GM19238 (cell line): ENCODE results near the gene XIRP2.
"Not testable (repeated sequence)": the region's sequence is repeated elsewhere in the genome, so short reads cannot be mapped to it uniquely, and the experiment has no call there.

ENCODE experiments used
- DNase-seq: peaks from one replicate; pipeline ENCODE4 v3.0.0; 2011; ENCODE audit warnings: low spot score; ENCODE audit not compliant: insufficient read length

Gene XIRP2

GRCh38 chr2:167190053-167190452 lies 301.8 kb downstream of the XIRP2 start:
- no peak for DNase-seq

- no peak for DNase-seq
These were observed 303.3 kb downstream of the XIRP2 start for GRCh38 chr2:167191588-167191987.

- DNase-seq, result no peak
These were observed 304.6 kb downstream of the XIRP2 start for GRCh38 chr2:167192833-167193232.

DNA sequence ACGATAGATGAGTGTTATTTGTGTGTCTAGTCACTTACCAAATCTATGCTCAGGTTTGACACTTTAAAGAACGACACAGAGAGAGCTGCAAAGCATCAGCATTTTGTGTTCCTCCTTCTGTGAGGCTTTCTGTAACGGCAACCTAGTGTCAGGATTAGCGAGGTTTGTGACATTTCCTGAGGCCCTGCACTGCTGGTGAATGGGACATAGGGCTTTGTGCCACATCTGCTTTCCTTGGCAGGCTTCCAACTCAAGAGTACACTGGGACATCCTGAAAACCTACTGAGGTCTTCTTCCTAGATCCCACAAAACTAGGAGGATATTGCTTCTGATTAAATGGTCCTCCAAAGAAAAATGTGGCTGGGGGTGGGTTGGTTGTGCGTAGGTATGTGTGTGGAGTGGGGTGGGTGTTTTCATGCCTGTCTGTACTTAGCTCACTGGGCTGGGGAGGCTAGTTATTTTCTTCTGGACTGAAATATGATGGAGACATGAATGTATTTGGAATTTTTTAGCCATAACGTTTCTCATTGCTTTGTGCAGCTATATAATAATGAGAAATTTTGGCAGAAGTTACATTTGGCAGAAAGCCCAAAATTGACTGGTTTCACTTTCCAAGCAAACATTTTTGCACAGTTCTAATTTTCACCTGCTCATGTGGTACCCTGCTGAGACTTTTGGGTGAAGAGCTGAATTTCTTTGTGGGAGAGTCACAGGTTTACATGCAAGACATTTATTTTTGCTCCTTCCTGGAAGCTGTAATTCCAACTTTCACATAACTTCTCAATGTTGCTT lies 308.4 kb downstream of the XIRP2 start:
- no peak for DNase-seq

DNA sequence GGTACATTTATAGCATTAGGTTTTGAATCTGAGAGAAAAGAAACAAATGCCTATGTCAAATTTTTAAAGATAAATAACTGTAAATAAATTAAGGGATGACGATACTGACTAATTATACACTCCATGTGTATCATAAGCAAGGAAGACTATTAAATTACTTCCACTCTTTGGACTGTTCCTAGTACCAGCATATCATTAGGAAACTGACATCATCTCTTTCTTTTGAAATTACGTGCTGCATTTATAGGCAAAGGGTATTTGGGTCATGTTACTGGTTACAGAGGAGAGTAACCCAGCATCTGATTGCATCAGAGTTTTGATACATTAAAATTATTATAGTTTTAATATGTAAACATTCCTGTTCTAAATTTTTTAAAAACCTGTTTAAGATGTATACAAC lies 309.7 kb downstream of the XIRP2 start:
- DNase-seq, result no peak

GRCh38 chr2:167198576-167198975 lies 310.3 kb downstream of the XIRP2 start:
- DNase-seq, result no peak

DNA sequence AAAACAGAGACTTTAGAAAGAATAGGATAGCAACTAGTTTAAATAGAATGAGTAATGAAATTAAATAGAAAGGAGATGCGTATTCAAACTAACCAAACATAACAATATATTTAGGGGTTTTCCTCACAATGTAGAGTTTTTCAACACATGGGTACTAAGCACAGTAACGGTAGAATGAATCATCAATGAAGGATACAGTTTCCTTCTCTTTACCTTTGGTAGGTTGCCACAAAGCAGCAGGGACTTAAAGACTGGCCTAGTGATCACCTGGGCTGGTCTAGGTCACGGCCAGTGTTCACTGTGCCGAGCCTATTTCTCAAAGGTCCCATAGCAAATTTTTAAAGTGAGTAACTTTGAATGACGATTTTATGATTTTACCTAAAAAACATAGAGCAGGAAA lies 311.7 kb downstream of the XIRP2 start:
- DNase-seq, result no peak

- DNase-seq, result no peak
These were observed 321.5 kb downstream of the XIRP2 start for GRCh38 chr2:167209784-167210183.

GRCh38 chr2:167212014-167212648 lies 323.9 kb downstream of the XIRP2 start:
- no peak for DNase-seq

- no peak for DNase-seq
These were observed 327.3 kb downstream of the XIRP2 start for GRCh38 chr2:167215595-167215994.

DNA sequence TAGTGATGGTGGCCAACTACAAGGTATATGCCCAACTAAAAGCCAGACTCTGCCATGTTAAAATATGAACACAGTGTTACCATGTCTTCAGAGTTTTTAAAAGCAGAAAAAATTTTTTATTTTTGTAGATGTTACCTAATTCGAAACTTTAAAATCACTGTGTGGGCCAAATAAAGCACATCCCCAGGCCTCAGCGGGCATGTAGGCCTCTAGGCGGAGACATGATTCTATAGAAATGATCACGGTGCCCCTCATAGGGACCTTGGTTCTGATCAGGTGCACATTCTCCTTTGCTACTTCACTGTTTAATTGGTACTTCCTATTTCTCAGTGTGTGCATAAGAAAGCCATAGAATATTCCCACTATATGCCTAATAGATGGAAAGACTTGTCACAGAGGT lies 349.2 kb downstream of the XIRP2 start:
- DNase-seq, result no peak

DNA sequence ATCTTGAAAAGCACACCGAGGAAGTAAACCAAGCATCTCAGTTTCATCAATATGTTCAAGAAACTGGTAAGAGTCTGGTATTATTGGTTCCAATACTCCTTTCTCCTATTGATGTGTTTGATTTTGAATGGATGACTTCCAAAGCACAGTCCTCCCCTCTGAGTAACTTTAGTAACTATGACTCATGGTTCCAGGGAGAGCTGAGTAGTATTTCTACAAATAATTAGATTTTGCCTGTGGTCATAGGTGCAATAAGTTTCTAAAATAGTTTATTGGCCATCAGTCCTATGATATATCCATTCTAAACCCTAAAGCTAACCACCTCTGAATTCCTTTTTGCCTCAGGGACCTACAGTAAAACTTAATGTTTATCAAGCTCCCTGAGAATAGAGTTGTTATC lies 352.4 kb downstream of the XIRP2 start:
- no peak for DNase-seq

- DNase-seq, result no peak
These were observed 360.9 kb downstream of the XIRP2 start for GRCh38 chr2:167249197-167249596.

DNA sequence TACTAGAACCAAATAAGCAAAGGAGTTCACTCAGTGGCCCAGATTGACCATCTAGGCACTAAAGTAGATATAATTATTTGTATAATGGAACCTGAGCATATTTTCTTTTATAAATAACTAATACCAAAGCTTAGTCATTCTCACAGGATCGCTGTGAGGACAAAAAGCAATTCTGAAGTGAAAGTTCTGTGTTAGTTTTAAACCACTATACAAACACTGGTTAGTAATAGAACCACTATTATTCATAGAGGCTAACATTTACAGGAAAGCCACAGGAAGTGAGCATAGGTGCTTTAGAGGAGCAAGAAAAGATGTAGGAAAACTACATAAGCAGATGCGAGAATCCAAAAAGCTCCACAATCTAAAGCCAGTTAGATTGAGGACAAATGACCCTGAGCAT lies 364.7 kb downstream of the XIRP2 start:
- DNase-seq, result no peak

DNA sequence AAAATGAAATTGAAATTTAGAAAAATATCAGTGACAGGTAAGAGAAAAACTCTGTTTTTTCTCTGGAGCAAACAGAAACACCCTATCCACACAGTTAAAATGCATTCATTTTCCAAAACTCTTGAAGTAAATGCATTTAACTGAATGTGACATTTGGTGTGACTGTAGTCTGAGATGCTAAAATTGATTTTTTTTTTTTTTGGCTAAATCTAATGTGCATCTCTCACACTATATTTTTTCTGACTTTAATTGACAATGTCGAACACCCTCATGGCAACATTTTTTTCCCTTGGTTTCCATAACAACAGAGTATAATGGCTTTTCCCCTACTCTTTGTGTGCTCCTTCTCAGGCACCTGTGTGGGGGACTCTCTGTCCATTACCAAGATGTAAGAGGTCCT lies 366.4 kb downstream of the XIRP2 start:
- no peak for DNase-seq

GRCh38 chr2:167258712-167259111 lies 370.4 kb downstream of the XIRP2 start:
- DNase-seq, result no peak

- no peak for DNase-seq
These were observed 376.1 kb downstream of the XIRP2 start for GRCh38 chr2:167264380-167264779.

DNA sequence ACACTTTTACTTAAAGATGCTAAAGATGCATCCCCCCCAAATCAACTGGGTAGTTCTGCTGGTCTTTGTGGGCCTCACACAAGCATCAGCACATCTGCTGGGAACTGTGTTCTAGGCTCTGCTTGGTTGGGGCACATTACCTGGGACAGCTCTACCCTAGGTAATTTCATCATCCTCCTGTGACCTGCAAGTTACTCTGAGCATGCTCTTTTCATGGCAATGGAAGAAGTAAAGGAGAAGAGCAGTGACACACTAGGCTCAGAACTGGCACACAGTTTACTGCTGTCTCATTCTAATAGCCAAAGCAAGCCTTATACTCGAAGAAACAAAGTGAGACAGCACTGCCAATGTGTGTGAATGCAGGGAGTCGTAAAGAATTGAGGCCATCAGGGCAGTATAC lies 376.7 kb downstream of the XIRP2 start:
- no peak for DNase-seq

DNA sequence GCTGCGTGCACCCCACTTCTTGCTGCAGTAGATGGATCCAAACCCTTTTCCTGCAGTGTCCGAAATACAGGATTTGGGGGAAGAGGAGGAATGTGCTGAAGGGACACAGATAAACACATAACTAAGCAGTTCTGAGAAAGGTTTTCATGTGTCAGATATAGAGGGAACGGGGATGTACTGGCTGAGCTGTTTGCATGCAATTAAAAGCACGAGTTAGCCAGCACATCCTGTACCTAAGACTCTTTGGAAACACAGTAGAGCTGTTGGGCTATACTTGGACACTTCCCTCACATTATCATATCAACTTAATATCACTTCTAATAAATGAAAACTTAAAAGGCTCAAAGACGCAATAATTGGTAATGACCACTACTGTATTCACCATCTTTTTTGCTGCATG lies 377.4 kb downstream of the XIRP2 start:
- no peak for DNase-seq

- not testable (repeated sequence) for DNase-seq
These were observed 380.0 kb downstream of the XIRP2 start for GRCh38 chr2:167268245-167268644.

GRCh38 chr2:167271932-167272331 lies 383.7 kb downstream of the XIRP2 start:
- DNase-seq, result no peak

- no peak for DNase-seq
These were observed 386.8 kb downstream of the XIRP2 start for GRCh38 chr2:167275046-167275445.

GRCh38 chr2:167279810-167280209 lies 391.5 kb downstream of the XIRP2 start:
- DNase-seq, result no peak
